ENCODE measurements around the gene PSMG3.

PSMG3 gene

GRCh38 chr7:1593091-1593866 is 23.4 kb upstream of the PSMG3 start:
- H3K4me3 ChIP-seq (ENCODE audit: low read length): no peak overlapping the region
- no peaks in the 10 kb centered on the region for H3K4me1 ChIP-seq (ENCODE audit: insufficient read depth, low read length)
- no peaks in the 10 kb centered on the region for H3K36me3 ChIP-seq (ENCODE audit: insufficient read depth, low read length)
- peaks cover 3% of the 10 kb centered on the region for H3K27me3 ChIP-seq (ENCODE audit: insufficient read depth, low read length)
- H3K9me3 ChIP-seq (ENCODE audit: low read length): no peaks in the 10 kb centered on the region
- no peak overlapping the region for H2AFZ ChIP-seq (ENCODE audit: low read depth, low read length)

GRCh38 chr7:1592299-1592871 is 22.6 kb upstream of the PSMG3 start:
- no peaks in the 10 kb centered on the region for H3K9me3 ChIP-seq (ENCODE audit: low read length)
- no peak overlapping the region for H3K4me3 ChIP-seq (ENCODE audit: low read length)
- no peaks in the 10 kb centered on the region for H3K36me3 ChIP-seq (ENCODE audit: insufficient read depth, low read length)
- no peaks in the 10 kb centered on the region for H3K4me1 ChIP-seq (ENCODE audit: insufficient read depth, low read length)
- H3K27me3 ChIP-seq (ENCODE audit: insufficient read depth, low read length): peaks cover 3% of the 10 kb centered on the region
- H2AFZ ChIP-seq (ENCODE audit: low read depth, low read length): no peak overlapping the region

- Histone ChIP-seq H2AFZ (ENCODE audit: low read depth, low read length) (no peak overlapping the region), H3K9me3 (ENCODE audit: low read length) (no peaks in the 10 kb centered on the region), H3K27me3 (ENCODE audit: insufficient read depth, low read length) (peaks cover 3% of the 10 kb centered on the region), H3K4me3 (ENCODE audit: low read length) (no peak overlapping the region), H3K36me3 (ENCODE audit: insufficient read depth, low read length) (no peaks in the 10 kb centered on the region), H3K4me1 (ENCODE audit: insufficient read depth, low read length) (no peaks in the 10 kb centered on the region)
Measured at GRCh38 chr7:1591876-1592275, 22.0 kb upstream of the PSMG3 start.

- H2AFZ ChIP-seq (ENCODE audit: low read depth, low read length): no peak overlapping the region
- no peaks in the 10 kb centered on the region for H3K36me3 ChIP-seq (ENCODE audit: insufficient read depth, low read length)
- H3K9me3 ChIP-seq (ENCODE audit: low read length): no peaks in the 10 kb centered on the region
- no peak overlapping the region for H3K4me3 ChIP-seq (ENCODE audit: low read length)
- H3K4me1 ChIP-seq (ENCODE audit: insufficient read depth, low read length): no peaks in the 10 kb centered on the region
- H3K27me3 ChIP-seq (ENCODE audit: insufficient read depth, low read length): peaks cover 3% of the 10 kb centered on the region
Measured at GRCh38 chr7:1591396-1591795, 21.6 kb upstream of the PSMG3 start.

GRCh38 chr7:1590887-1591286 is 21.1 kb upstream of the PSMG3 start:
- Histone ChIP-seq H3K4me3 (ENCODE audit: low read length) (no peak overlapping the region), H3K36me3 (ENCODE audit: insufficient read depth, low read length) (no peaks in the 10 kb centered on the region), H3K27me3 (ENCODE audit: insufficient read depth, low read length) (peaks cover 3% of the 10 kb centered on the region), H3K4me1 (ENCODE audit: insufficient read depth, low read length) (no peaks in the 10 kb centered on the region), H2AFZ (ENCODE audit: low read depth, low read length) (no peak overlapping the region), H3K9me3 (ENCODE audit: low read length) (no peaks in the 10 kb centered on the region)

- H3K27me3 ChIP-seq (ENCODE audit: insufficient read depth, low read length): peaks cover 3% of the 10 kb centered on the region
- no peak overlapping the region for H3K4me3 ChIP-seq (ENCODE audit: low read length)
- H3K36me3 ChIP-seq (ENCODE audit: insufficient read depth, low read length): no peaks in the 10 kb centered on the region
- no peak overlapping the region for H2AFZ ChIP-seq (ENCODE audit: low read depth, low read length)
- H3K4me1 ChIP-seq (ENCODE audit: insufficient read depth, low read length): no peaks in the 10 kb centered on the region
- H3K9me3 ChIP-seq (ENCODE audit: low read length): no peaks in the 10 kb centered on the region
Measured at GRCh38 chr7:1590476-1590875, 20.6 kb upstream of the PSMG3 start.

GRCh38 chr7:1588978-1589377 is 19.1 kb upstream of the PSMG3 start:
- H3K27me3 ChIP-seq (ENCODE audit: insufficient read depth, low read length): peaks cover 3% of the 10 kb centered on the region
- H3K4me3 ChIP-seq (ENCODE audit: low read length): no peak overlapping the region
- no peak overlapping the region for H2AFZ ChIP-seq (ENCODE audit: low read depth, low read length)
- no peaks in the 10 kb centered on the region for H3K9me3 ChIP-seq (ENCODE audit: low read length)
- H3K4me1 ChIP-seq (ENCODE audit: insufficient read depth, low read length): no peaks in the 10 kb centered on the region
- H3K36me3 ChIP-seq (ENCODE audit: insufficient read depth, low read length): no peaks in the 10 kb centered on the region

- peaks cover 3% of the 10 kb centered on the region for H3K27me3 ChIP-seq (ENCODE audit: insufficient read depth, low read length)
- H3K9me3 ChIP-seq (ENCODE audit: low read length): no peaks in the 10 kb centered on the region
- no peak overlapping the region for H2AFZ ChIP-seq (ENCODE audit: low read depth, low read length)
- no peaks in the 10 kb centered on the region for H3K36me3 ChIP-seq (ENCODE audit: insufficient read depth, low read length)
- H3K4me1 ChIP-seq (ENCODE audit: insufficient read depth, low read length): no peaks in the 10 kb centered on the region
- no peak overlapping the region for H3K4me3 ChIP-seq (ENCODE audit: low read length)
Measured at GRCh38 chr7:1587738-1588137, 17.9 kb upstream of the PSMG3 start.

GRCh38 chr7:1586827-1587705 is 17.2 kb upstream of the PSMG3 start:
- no peaks in the 10 kb centered on the region for H3K36me3 ChIP-seq (ENCODE audit: insufficient read depth, low read length)
- H3K4me3 ChIP-seq (ENCODE audit: low read length): no peak overlapping the region
- H3K9me3 ChIP-seq (ENCODE audit: low read length): no peaks in the 10 kb centered on the region
- H3K4me1 ChIP-seq (ENCODE audit: insufficient read depth, low read length): no peaks in the 10 kb centered on the region
- H2AFZ ChIP-seq (ENCODE audit: low read depth, low read length): no peak overlapping the region
- no peaks in the 10 kb centered on the region for H3K27me3 ChIP-seq (ENCODE audit: insufficient read depth, low read length)

- H3K4me1 ChIP-seq (ENCODE audit: insufficient read depth, low read length): no peaks in the 10 kb centered on the region
- H3K27me3 ChIP-seq (ENCODE audit: insufficient read depth, low read length): no peaks in the 10 kb centered on the region
- no peaks in the 10 kb centered on the region for H3K36me3 ChIP-seq (ENCODE audit: insufficient read depth, low read length)
- H3K9me3 ChIP-seq (ENCODE audit: low read length): no peaks in the 10 kb centered on the region
- H2AFZ ChIP-seq (ENCODE audit: low read depth, low read length): no peak overlapping the region
- H3K4me3 ChIP-seq (ENCODE audit: low read length): no peak overlapping the region
Measured at GRCh38 chr7:1586126-1586826, 16.4 kb upstream of the PSMG3 start.

GRCh38 chr7:1585142-1585981 is 15.5 kb upstream of the PSMG3 start:
- H3K9me3 ChIP-seq (ENCODE audit: low read length): no peaks in the 10 kb centered on the region
- no peak overlapping the region for H3K4me3 ChIP-seq (ENCODE audit: low read length)
- H2AFZ ChIP-seq (ENCODE audit: low read depth, low read length): no peak overlapping the region

GRCh38 chr7:1584700-1585099 is 14.9 kb upstream of the PSMG3 start:
- no peak overlapping the region for H3K4me3 ChIP-seq (ENCODE audit: low read length)

More at GRCh38 chr7:1585142-1585981, 15.5 kb upstream of the PSMG3 start:
- Histone ChIP-seq H3K36me3 (ENCODE audit: insufficient read depth, low read length) (no peaks in the 10 kb centered on the region), H3K27me3 (ENCODE audit: insufficient read depth, low read length) (no peaks in the 10 kb centered on the region), H3K4me1 (ENCODE audit: insufficient read depth, low read length) (no peaks in the 10 kb centered on the region)

More at GRCh38 chr7:1584700-1585099, 14.9 kb upstream of the PSMG3 start:
- H2AFZ ChIP-seq (ENCODE audit: low read depth, low read length): no peak overlapping the region
- H3K36me3 ChIP-seq (ENCODE audit: insufficient read depth, low read length): no peaks in the 10 kb centered on the region
- H3K9me3 ChIP-seq (ENCODE audit: low read length): no peaks in the 10 kb centered on the region
- no peaks in the 10 kb centered on the region for H3K27me3 ChIP-seq (ENCODE audit: insufficient read depth, low read length)
- peaks cover 1% of the 10 kb centered on the region for H3K4me1 ChIP-seq (ENCODE audit: insufficient read depth, low read length)

Data from neuron (in vitro differentiated cells).